ENCODE measurements around the gene RPS14.

GRCh38 chr5:150394912-150395687 lies 54.4 kb downstream of the RPS14 start:
- no peak for TF ChIP-seq CTCF (conservative IDR thresholded peaks at IDR 0.05; ENCODE audit: low read length)
- TF ChIP-seq EZH2phosphoT487 (IDR thresholded peaks at IDR 0.05; ENCODE audit: borderline replicate concordance) = no peak

Measured in Loucy (cell line).